Esophagus squamous epithelium (tissue), 4 donors: ENCODE data around the gene SNX9.

ENCODE experiments used
- POLR2A ChIP-seq, 4 donors: fragments of 450-650 bp; IDR thresholded peaks; one replicate each; pipeline ENCODE4 v1.6.1; 2017; ENCODE audit warnings: antibody characterized with exemption in 4 of 4, mild to moderate bottlenecking in 4 of 4, moderate library complexity in 3 of 4
- TF ChIP-seq, protein P1 (sequence below), 6 experiments: fragments of 450-650 bp in 4 of 6; fragments of 200-600 bp in 2 of 6; sonication (generic) in 2 of 6; IDR thresholded peaks; one replicate each; pipeline ENCODE4 v1.5.1; 2016 to 2019; ENCODE audit warnings: antibody characterized with exemption in 6 of 6, mild to moderate bottlenecking in 4 of 6, moderate library complexity in 4 of 6

DNA sequence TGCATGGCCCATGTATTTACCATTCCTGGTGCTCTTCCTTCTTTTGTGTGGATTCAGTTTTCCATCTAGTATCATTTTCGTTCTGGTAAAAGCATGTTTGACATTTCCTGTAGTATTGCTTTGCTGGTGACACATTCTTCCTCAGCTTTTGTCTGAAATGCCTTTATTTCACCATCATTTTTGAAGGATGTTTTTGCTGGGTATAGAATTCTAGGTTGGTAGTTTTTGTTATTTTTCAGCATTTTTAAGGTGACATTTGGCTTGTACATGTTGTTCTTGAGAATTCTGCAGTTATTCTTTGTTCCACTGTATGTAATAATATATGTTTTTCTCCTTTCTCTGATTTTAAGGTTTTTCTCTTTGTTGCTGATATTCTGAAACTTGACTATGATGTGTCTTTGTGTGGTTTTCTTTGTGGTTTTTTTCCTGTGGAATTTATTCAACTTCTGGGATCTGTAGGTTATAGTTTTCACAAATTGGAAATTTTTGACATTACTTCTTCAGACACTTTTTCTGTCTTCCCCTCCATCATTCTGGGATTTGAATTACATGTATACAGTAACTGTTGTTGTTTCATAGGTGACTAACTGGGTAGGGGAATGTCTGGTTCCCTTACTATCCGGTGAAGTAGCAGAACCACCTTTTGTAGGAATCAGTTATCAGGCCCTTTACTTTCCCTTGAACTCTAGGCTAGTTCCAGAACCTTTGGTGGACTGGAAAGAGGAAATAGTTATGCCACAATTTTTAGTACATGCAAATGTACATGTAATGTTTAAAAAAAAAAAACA is 30.2 kb downstream of the SNX9 start:
- TF ChIP-seq, protein P1, sequence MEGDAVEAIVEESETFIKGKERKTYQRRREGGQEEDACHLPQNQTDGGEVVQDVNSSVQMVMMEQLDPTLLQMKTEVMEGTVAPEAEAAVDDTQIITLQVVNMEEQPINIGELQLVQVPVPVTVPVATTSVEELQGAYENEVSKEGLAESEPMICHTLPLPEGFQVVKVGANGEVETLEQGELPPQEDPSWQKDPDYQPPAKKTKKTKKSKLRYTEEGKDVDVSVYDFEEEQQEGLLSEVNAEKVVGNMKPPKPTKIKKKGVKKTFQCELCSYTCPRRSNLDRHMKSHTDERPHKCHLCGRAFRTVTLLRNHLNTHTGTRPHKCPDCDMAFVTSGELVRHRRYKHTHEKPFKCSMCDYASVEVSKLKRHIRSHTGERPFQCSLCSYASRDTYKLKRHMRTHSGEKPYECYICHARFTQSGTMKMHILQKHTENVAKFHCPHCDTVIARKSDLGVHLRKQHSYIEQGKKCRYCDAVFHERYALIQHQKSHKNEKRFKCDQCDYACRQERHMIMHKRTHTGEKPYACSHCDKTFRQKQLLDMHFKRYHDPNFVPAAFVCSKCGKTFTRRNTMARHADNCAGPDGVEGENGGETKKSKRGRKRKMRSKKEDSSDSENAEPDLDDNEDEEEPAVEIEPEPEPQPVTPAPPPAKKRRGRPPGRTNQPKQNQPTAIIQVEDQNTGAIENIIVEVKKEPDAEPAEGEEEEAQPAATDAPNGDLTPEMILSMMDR (IDR thresholded peaks at IDR 0.05) = no peak
- no peak for TF ChIP-seq POLR2A (IDR thresholded peaks at IDR 0.05)
